Gastroesophageal sphincter (tissue), 4 donors: ENCODE measurements around the gene WBP1L. TPM values are rescaled to one million over a fixed set of nuclear protein-coding genes. Genes with fewer than 3 reads are reported as not detected.
A peak's percentile ranks its signal among the peaks of the same experiment; 100 is the strongest.
"Not testable (repeated sequence)": the region's sequence is repeated elsewhere in the genome, so short reads cannot be mapped to it uniquely, and the experiment has no call there.

Experiments used
- ATAC-seq: fragments of 150-250 bp; one replicate; pipeline ENCODE4 v1.9.1; 2016; ENCODE audit warnings: mild to moderate bottlenecking, moderate library complexity
- H3K27ac ChIP-seq, 4 donors: fragments of 200-600 bp; sonication (generic) in 3 of 4; 1 replicate in 3 of 4; 2 replicates in 1 of 4; pipeline ENCODE4 v1.5.1; 2016 to 2019
- H3K27me3 ChIP-seq: fragments of 200-600 bp; sonication (generic); one replicate; pipeline ENCODE4 v1.5.1; 2019
- H3K36me3 ChIP-seq, 2 donors: fragments of 200-600 bp; sonication (generic); one replicate each; pipeline ENCODE4 v1.5.1; 2019; ENCODE audit warnings: control low read depth in 1 of 2
- H3K4me1 ChIP-seq, 3 donors: fragments of 200-600 bp; sonication (generic); 1 replicate in 2 of 3; 2 replicates in 1 of 3; pipeline ENCODE4 v1.5.1; 2016 to 2019; ENCODE audit warnings: control low read depth in 2 of 3
- H3K4me3 ChIP-seq, 2 donors: fragments of 200-600 bp; sonication (generic); one replicate each; pipeline ENCODE4 v1.5.1; 2019; ENCODE audit warnings: mild to moderate bottlenecking in 1 of 2, moderate library complexity in 1 of 2
- H3K9me3 ChIP-seq, 3 donors: fragments of 200-600 bp; sonication (generic); one replicate each; pipeline ENCODE4 v1.5.1; 2017 to 2019; ENCODE audit warnings: control low read depth in 2 of 3
- EP300 ChIP-seq: sonication (generic); formaldehyde crosslinking; IDR thresholded peaks from one replicate; pipeline ENCODE4 v1.6.1; 2017; ENCODE audit warnings: antibody characterized with exemption, mild to moderate bottlenecking
- POLR2A ChIP-seq, 2 donors: fragments of 450-650 bp; IDR thresholded peaks; one replicate each; pipeline ENCODE4 v1.6.1; 2017; ENCODE audit warnings: antibody characterized with exemption in 2 of 2, mild to moderate bottlenecking in 2 of 2, moderate library complexity in 1 of 2
- POLR2AphosphoS5 ChIP-seq: sonication (generic); formaldehyde crosslinking; IDR thresholded peaks from one replicate; pipeline ENCODE4 v1.6.1; 2017; ENCODE audit warnings: antibody characterized with exemption
- WGBS, 2 donors: methylation state at CpG; one replicate each; pipeline ENCODE4 v1.1.5; 2018; ENCODE audit warnings: low coverage in 1 of 2; 5-methylcytosine and 5-hydroxymethylcytosine counted together
- total RNA-seq, 4 donors: library from RNA; depleted of rRNA; stranded (reverse); fragments of >200 nt; gene quantifications; one replicate each; pipeline ENCODE4 v1.1.0, GENCODE V29; 2016
- TF ChIP-seq, protein P1 (sequence below), 4 experiments: fragments of 200-600 bp in 2 of 4; fragments of 450-650 bp in 2 of 4; sonication (generic) in 1 of 4; IDR thresholded peaks; one replicate each; pipeline ENCODE4 v1.5.1; 2017 to 2019; ENCODE audit warnings: antibody characterized with exemption in 4 of 4, mild to moderate bottlenecking in 2 of 4, moderate library complexity in 2 of 4

Gene WBP1L
- total RNA-seq, 4 donors from 2014 or later = 125 to 142 (median 132) TPM

DNA sequence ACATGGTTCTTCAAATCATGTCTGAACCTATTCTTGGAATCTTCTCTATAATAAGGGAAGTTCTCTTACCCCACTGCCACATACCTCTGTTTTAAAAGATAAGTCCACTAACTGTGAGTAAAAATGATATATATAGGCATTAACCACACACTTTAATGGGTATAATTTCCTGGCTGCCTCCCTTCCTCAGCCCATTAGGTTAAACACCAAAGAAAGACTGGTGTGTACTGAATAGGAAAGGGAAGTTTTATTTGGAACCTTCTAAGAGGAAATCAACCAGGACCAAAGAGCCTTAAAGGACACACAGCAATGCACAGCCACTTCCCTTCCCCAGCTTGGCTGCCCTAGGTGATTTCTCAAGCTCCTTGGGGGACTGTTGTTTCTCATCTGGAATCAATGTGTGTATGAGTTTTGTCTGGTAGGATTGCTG lies 5.0 kb upstream of the WBP1L start:
- H3K4me1 ChIP-seq = peaks cover 0 to 7% (median 0%) of the 10 kb centered on the region in 3 donors
- peaks cover 0 to 20% of the 10 kb centered on the region in 2 donors for H3K36me3 ChIP-seq
- TF ChIP-seq POLR2A (IDR thresholded peaks at IDR 0.05) (no peak), EP300 (no peak), POLR2AphosphoS5 (no peak)
- TF ChIP-seq, protein P1, sequence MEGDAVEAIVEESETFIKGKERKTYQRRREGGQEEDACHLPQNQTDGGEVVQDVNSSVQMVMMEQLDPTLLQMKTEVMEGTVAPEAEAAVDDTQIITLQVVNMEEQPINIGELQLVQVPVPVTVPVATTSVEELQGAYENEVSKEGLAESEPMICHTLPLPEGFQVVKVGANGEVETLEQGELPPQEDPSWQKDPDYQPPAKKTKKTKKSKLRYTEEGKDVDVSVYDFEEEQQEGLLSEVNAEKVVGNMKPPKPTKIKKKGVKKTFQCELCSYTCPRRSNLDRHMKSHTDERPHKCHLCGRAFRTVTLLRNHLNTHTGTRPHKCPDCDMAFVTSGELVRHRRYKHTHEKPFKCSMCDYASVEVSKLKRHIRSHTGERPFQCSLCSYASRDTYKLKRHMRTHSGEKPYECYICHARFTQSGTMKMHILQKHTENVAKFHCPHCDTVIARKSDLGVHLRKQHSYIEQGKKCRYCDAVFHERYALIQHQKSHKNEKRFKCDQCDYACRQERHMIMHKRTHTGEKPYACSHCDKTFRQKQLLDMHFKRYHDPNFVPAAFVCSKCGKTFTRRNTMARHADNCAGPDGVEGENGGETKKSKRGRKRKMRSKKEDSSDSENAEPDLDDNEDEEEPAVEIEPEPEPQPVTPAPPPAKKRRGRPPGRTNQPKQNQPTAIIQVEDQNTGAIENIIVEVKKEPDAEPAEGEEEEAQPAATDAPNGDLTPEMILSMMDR (IDR thresholded peaks at IDR 0.05) = no peak
- no peak overlapping the region for H3K4me3 ChIP-seq
- H3K27me3 ChIP-seq = no peaks in the 10 kb centered on the region
- no peaks in the 10 kb centered on the region for H3K9me3 ChIP-seq
- ATAC-seq = no peak
- peak overlapping the region in 2 of 4 donors; percentile 11 to 28 for H3K27ac ChIP-seq

DNA sequence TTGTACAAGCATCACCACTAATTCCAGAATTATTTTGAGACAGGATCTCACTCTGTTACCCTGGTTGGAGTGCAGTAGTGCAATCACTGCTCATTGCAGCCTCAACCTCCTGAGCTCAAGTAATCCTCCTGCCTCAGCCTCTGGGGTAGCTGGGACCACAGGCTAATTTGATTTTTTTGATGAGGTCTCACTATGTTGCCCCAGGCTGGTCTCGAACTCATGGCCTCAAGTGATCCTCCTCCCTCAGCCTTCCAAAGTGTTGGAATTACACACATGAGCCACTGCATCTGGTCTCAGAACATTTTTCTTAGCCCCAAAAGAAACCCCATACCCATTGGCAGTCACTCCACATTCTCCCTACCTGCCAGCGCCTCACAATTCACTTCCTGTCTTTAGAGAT lies 3.5 kb upstream of the WBP1L start:
- peaks cover 0 to 15% (median 0%) of the 10 kb centered on the region in 3 donors for H3K4me1 ChIP-seq

DNA sequence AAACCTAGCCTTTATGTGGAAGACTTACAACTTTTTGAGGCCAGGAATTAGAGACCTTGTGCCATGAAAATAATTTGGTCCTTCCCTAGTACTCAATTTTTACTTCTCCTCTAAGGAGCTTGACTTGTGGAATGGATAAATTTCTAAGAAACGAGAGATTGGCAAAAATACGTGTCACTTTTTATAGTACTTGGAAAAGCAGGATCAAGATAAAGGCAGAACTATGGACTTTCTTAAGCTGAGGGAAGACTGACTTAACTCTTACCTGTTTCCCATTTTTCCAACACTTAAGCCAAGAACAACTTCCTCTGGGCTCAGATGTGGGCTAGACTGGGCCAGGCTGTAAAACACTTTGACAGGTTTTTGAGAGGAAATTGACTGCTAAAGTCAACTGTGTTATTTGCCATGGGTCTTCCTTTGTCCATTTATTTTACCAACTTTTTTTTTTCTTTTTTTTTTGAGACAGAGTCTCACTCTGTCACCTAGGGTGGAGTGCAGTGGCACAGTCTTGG lies 2.0 kb upstream of the WBP1L start:
- 78 to 90% methylated on average over 2 of the region's 2 CpGs for WGBS, 2 donors
- Histone ChIP-seq H3K27me3 (no peaks in the 10 kb centered on the region), H3K4me3 (no peak overlapping the region), H3K36me3 (peaks cover 0 to 6% of the 10 kb centered on the region in 2 donors), H3K9me3 (no peaks in the 10 kb centered on the region), H3K4me1 (peaks cover 0 to 30% (median 0%) of the 10 kb centered on the region in 3 donors), H3K27ac (no peak overlapping the region)
- no peak for ATAC-seq
- TF ChIP-seq POLR2AphosphoS5 (no peak), POLR2A (IDR thresholded peaks at IDR 0.05) (no peak), EP300 (no peak)
- TF ChIP-seq, protein P1 (IDR thresholded peaks at IDR 0.05) = no peak

More for the DNA sequence above, 3.5 kb upstream of the WBP1L start:
- Histone ChIP-seq H3K4me3 (no peak overlapping the region), H3K9me3 (no peaks in the 10 kb centered on the region), H3K27me3 (no peaks in the 10 kb centered on the region), H3K36me3 (peaks cover 0 to 14% of the 10 kb centered on the region in 2 donors), H3K27ac (no peak overlapping the region)
- ATAC-seq = no peak
- 66 to 83% methylated on average over 2 of the region's 2 CpGs for WGBS, 2 donors
- TF ChIP-seq POLR2AphosphoS5 (no peak), EP300 (no peak), POLR2A (IDR thresholded peaks at IDR 0.05) (no peak)
- TF ChIP-seq, protein P1 (IDR thresholded peaks at IDR 0.05) = no peak

DNA sequence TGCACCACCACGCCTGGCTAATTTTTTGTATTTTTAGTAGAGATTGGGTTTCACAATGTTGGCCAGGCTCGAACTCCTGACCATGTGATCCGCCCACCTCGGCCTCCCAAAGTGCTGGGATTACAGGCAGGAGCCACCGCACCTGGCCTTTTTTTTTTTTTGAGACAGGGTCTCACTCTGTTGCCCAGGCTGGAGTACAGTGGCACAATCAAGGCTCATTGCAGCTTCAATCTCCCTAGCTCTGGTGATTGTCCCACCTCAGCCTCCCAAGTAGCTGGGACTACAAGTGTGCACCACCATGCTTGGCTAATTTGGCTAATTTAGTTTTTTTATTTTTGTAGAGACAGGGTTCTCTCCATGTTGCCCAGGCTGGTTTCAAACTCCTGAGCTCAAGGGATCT lies 1.4 kb upstream of the WBP1L start:
- H3K4me3 ChIP-seq, ATAC-seq, H3K36me3 ChIP-seq, H3K27ac ChIP-seq, H3K9me3 ChIP-seq, H3K27me3 ChIP-seq: not testable (repeated sequence)
- no CpG with 5 or more reads among the region's 5 CpGs for WGBS, 2 donors
- peaks cover 0 to 33% (median 0%) of the 10 kb centered on the region in 3 donors for H3K4me1 ChIP-seq

DNA sequence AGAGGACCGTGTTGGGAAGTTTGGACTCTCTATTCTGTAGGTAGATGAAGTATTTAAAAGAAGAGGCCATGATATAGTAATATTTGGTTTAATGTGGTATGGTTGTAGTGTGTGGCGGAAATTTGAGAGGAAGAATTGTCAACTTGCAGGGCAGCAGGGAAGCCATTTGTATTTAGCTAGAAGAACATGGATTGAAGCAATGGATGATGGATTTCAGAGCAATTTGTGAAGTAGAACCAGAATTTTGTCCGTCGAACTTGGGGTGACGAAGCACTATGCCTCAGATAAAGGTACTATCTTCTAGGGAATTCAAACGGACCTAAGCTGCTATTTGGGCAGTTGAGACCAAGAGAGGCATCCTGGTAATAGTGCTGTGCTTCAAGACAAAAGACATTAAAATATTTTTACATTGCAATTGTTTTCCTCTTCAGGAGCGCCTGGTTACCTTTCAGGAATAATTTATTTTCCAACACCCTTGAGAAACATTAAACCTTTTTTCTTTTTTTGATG lies 615 bp upstream of the WBP1L start:
- TF ChIP-seq EP300 = no peak
- no peak for TF ChIP-seq POLR2AphosphoS5
- TF ChIP-seq, protein P1 (IDR thresholded peaks at IDR 0.05) = no peak
- no peak for TF ChIP-seq POLR2A (IDR thresholded peaks at IDR 0.05)
- Histone ChIP-seq H3K4me1 (peaks cover 0 to 34% (median 0%) of the 10 kb centered on the region in 3 donors), H3K9me3 (no peaks in the 10 kb centered on the region), H3K36me3 (no peaks in the 10 kb centered on the region), H3K27me3 (no peaks in the 10 kb centered on the region), H3K27ac (peak overlapping the region in 2 of 4 donors; percentile 20 to 39), H3K4me3 (peak overlapping the region; percentile 22 to 71)
- WGBS, 2 donors = 28 to 35% methylated on average over 7 of the region's 7 CpGs
- no peak for ATAC-seq
